Measurements from ENCODE around the gene MRPL11.
"Not testable (repeated sequence)": the region's sequence is repeated elsewhere in the genome, so short reads cannot be mapped to it uniquely, and the experiment has no call there.

Gene MRPL11

GRCh38 chr11:66431287-66431686 is 7.4 kb downstream of the MRPL11 start:
- DNase-seq (ENCODE audit: low read depth in 2 of 2): not testable (repeated sequence)

- peak; percentile 47 to 51 for DNase-seq (ENCODE audit: low read depth in 2 of 2)
Measured at GRCh38 chr11:66429983-66430602, 8.6 kb downstream of the MRPL11 start.

GRCh38 chr11:66428933-66429332 is 9.7 kb downstream of the MRPL11 start:
- DNase-seq (ENCODE audit: low read depth in 2 of 2): no peak

GRCh38 chr11:66426314-66426713 is 12.3 kb downstream of the MRPL11 start:
- DNase-seq (ENCODE audit: low read depth in 2 of 2): no peak

- peak; percentile 70 to 71 for DNase-seq (ENCODE audit: low read depth in 2 of 2)
Measured at GRCh38 chr11:66421492-66422205, 17.0 kb downstream of the MRPL11 start.

GRCh38 chr11:66420671-66421476 is 17.8 kb downstream of the MRPL11 start, which contains the start of gene NPAS4:
NPAS4 (plus strand) TSS chr11:66421035; CDS start chr11:66421180, 145 bp downstream.
- DNase-seq (ENCODE audit: low read depth in 2 of 2): no peak

- DNase-seq (ENCODE audit: low read depth in 2 of 2): no peak
Measured at GRCh38 chr11:66419825-66420224, 18.8 kb downstream of the MRPL11 start.

DNA sequence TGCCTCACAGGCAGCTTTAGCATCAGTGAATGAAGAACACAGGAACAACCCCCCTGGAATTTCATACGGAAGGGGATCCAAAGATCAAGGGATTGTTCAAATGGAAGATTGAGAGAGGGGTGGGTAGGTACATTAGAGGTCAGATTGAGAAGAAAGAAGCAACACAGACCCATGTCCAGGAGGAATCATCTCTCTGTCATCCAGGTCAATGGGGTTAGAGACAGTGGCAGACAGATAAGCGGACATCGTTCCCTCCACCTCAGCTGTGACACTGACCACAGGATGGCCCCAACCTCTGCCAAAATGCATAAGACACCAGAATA is 19.7 kb downstream of the MRPL11 start:
- DNase-seq (ENCODE audit: low read depth in 2 of 2): no peak

DNA sequence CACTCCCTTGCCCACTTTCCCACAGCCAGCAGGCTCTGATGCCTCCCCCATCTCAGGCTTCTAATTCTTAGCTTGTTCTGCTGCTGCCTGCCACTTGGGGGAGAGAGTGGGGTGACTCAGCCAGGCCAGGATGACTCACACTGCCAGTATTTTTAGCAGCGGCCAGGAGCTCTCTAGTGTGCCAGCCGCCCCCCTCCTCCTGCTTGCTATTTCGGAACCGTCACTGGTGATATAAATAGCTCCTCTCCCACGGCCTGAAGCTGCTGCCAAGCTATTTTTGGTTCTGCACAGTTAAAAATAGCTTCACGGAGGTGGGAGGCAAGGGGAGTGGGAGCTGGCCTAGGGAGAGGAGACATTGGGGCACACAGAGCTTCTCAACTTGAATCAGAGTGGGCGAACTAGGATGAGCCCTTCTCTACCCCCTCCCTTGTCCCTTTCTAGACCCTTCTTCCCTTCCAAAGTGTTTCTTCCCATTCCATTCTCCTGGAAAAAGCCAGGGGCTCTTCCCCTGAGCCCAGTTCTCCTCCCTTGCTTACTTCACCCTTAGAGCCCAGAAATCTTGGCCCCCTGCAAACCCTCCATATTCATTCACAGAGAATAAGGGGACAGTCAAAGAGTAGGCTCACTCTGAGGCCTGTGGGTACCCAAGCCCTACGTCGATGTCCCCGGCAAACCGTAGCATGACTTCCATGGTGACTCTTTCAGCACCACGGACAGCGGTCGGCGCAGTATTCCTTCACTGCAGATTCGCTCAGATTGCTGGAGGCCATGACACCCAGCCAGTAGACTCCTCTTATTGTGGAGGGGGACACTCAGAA is 20.3 kb downstream of the MRPL11 start:
- peak; percentile 48 to 53 for DNase-seq (ENCODE audit: low read depth in 2 of 2)

- DNase-seq (ENCODE audit: low read depth in 2 of 2): no peak
Measured at GRCh38 chr11:66417000-66417399, 21.6 kb downstream of the MRPL11 start.

- DNase-seq (ENCODE audit: low read depth in 2 of 2): no peak
Measured at GRCh38 chr11:66415423-66415822, 23.2 kb downstream of the MRPL11 start.

DNA sequence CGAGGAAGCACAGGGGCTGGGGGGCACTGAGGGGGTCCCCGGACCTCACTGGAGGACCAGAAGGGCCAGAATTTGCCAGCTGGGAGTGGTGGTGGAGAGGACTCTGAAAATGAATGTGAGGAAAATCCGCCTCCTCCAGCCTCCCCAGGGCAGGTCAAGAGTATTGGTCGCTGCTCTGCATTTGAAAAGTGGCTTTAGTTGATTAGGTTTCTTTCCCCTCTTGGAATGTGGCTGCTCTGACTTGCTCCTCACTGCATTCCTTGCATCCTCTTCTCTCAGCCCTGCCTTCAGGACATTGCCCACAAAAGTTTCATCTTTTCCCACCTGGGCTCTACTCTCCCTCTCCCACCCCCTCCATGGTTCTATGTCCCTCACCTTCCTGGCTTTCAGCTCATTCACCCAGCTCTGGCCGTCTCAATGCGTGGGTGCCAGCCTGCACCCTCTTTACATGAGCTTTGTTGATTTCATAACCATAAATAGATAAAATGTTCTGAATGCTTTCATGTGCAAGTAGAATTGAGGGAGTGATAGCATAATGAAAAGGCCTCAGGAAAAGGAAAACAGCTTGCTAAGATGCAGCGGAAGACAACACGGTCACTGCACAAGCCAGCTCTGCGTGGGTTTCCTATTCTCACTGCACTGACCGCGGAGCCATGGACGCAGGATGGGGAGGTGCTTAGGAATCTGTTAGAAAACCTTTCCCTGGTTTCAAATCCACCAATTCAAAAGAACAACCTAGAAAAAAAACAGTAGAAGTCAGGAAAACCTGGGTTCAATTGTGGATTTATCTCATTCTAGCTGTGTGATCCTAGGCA is 24.3 kb downstream of the MRPL11 start:
- DNase-seq (ENCODE audit: low read depth in 2 of 2): no peak

DNA sequence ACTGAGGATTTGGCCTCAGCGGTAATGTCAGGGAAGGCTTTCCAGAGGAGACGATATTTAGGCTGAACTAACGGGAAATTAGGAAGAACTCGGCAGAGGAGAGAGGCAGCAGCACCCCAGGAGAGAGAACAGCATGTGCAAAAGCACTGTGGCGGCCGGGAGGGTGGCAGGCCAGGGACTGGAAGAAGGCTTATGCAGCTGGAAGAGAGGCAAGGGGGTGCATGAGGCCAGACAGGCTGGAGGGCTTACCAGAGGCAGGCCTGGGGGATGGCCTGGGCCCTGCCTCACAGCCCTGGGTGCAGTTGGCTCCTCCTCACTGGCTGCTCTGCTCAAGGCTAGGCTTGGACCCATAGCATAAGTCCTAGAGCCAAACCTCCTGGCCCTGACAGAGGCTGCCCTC is 25.5 kb downstream of the MRPL11 start:
- DNase-seq (ENCODE audit: low read depth in 2 of 2): no peak

- DNase-seq (ENCODE audit: low read depth in 2 of 2): no peak
Measured at GRCh38 chr11:66412110-66412509, 26.5 kb downstream of the MRPL11 start.

GRCh38 chr11:66411323-66411722 is 27.3 kb downstream of the MRPL11 start:
- DNase-seq (ENCODE audit: low read depth in 2 of 2): no peak

GRCh38 chr11:66410191-66410590 is 28.5 kb downstream of the MRPL11 start:
- DNase-seq (ENCODE audit: low read depth in 2 of 2): no peak

DNA sequence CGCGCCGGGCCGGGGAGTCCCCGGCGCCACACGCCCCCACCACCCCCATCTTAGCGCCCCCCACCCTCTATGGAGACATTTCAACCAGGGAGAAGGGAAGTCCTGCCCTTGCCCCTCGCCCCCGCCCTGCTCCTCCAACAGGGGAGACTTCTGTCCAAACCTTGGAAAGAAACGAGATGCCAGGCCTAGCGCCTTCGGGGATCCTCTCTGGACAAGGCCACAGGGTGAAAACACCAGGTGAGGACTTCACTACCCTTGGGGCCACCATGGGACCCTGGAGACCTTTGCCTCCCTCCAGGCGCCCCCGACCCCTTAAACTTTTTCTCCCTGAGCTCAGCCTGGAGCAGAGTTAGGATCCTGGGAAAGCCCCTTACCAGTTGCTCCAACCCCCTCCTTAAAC is 29.4 kb downstream of the MRPL11 start:
- no peak for DNase-seq (ENCODE audit: low read depth in 2 of 2)

- DNase-seq (ENCODE audit: low read depth in 2 of 2): peak; percentile 73 to 76
Measured at GRCh38 chr11:66408488-66409214, 30.0 kb downstream of the MRPL11 start.

GRCh38 chr11:66407651-66408050 is 31.0 kb downstream of the MRPL11 start:
- DNase-seq (ENCODE audit: low read depth in 2 of 2): no peak

DNA sequence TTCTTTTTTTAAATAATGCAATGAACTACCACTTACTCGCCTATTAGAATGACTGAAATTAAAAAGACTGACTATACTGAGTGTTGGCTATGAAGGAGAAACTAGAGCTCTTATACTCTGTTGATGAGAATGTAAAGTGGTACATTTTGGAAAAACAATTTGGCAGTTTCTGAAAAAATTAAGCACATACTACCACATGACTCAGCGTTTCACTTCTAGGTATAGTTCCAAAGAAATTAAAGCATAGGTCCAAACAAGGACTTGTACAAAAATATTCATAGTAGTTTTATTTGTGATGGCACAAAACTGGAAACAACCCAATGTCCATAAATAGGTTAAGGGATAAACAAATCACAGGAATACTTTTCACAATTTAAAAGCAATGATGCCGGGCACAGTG is 44.7 kb downstream of the MRPL11 start:
- no peak for DNase-seq (ENCODE audit: low read depth in 2 of 2)

Data from stimulated activated CD8-positive, alpha-beta memory T cell treated with anti-CD3 and anti-CD28 coated beads, Interleukin-7, amount 100 ng/mL, for 4 hours (primary cell).